SH-SY5Y (cell line): ENCODE data around the gene BTBD19.

Experiments
- GATA2 ChIP-seq: IDR thresholded peaks from 2 replicates; pipeline ENCODE4 v1.6.1; 2011; ENCODE audit warnings: mild to moderate bottlenecking, low read depth, low read length
- GATA3 ChIP-seq: IDR thresholded peaks from 2 replicates; pipeline ENCODE4 v1.6.1; 2011; ENCODE audit warnings: low read depth, mild to moderate bottlenecking, low read length, moderate library complexity

Gene BTBD19

DNA sequence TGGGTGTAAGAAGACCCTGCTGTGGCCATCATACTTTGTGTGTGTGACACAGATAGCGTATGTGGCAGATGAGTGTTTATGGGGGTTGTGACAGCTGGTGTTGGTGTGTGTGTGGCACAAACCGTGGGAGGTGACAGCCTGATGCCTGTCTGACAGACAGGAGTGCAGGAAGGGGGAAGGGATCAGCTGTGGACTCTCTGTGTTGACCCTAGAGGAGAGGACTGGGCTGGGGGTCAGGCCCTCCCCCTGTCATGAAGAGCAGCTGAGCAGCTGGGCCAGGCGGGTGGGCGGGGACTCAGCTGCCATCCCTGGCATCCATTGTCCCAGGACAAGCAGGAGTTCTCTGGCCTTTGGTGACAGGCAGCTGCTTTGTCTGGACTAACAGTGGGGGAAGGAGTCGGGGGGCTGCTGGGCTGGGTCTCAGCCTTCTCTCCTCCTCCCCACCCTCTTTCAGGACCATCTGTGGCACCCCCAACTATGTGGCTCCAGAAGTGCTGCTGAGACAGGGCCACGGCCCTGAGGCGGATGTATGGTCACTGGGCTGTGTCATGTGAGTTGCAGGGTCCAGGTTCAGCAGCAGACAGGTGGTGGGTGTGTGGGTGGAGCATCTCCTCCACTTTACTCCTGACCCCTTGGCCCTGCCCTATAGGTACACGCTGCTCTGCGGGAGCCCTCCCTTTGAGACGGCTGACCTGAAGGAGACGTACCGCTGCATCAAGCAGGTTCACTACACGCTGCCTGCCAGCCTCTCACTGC lies 5.8 kb upstream of the BTBD19 start:
- no peak for TF ChIP-seq GATA3
- no peak for TF ChIP-seq GATA2

- TF ChIP-seq GATA2 (no peak), GATA3 (no peak)
Measured at GRCh38 chr1:44803062-44803311, 5.3 kb upstream of the BTBD19 start.

DNA sequence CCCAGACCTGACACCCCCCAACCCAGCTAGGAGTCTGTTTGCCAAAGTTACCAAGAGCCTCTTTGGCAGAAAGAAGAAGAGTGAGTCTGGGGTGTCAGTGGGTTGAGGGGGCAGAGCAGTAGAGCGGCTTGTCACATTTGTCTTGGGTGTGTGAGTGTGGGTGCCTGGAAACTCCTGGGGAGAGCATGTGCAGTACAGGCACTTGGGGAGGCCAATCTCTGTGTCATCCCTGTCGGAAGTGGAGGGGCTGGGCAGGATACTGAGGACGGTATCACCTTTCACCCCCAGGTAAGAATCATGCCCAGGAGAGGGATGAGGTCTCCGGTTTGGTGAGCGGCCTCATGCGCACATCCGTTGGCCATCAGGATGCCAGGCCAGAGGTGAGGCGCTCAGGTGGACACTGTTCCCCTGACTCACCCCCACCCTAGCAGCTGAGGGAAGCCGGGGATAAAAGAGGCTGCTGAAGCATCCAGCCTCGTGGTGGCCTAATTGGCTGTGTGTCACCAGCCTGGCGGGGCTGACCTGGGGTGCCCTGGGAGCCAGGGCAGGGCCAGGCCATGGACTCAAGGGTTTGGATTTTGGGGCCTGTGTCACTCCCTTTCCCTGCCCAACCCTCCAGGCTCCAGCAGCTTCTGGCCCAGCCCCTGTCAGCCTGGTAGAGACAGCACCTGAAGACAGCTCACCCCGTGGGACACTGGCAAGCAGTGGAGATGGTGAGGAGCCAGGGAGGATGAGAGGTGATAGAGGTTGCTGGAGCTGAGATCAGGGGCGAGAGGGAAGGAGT lies 4.8 kb upstream of the BTBD19 start:
- TF ChIP-seq GATA2 (no peak), GATA3 (no peak)

DNA sequence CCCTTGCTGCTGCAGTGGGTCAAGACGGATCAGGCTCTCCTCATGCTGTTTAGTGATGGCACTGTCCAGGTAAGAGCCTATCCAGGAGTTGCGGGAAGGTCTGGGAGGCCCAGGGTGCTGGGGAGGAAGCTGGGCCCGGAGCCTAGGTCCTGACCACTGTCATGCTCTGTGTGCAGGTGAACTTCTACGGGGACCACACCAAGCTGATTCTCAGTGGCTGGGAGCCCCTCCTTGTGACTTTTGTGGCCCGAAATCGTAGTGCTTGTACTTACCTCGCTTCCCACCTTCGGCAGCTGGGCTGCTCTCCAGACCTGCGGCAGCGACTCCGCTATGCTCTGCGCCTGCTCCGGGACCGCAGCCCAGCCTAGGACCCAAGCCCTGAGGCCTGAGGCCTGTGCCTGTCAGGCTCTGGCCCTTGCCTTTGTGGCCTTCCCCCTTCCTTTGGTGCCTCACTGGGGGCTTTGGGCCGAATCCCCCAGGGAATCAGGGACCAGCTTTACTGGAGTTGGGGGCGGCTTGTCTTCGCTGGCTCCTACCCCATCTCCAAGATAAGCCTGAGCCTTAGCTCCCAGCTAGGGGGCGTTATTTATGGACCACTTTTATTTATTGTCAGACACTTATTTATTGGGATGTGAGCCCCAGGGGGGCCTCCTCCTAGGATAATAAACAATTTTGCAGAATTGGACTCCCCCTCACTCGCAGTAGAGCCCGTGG lies 2.9 kb upstream of the BTBD19 start:
- no peak for TF ChIP-seq GATA3
- TF ChIP-seq GATA2 = no peak

DNA sequence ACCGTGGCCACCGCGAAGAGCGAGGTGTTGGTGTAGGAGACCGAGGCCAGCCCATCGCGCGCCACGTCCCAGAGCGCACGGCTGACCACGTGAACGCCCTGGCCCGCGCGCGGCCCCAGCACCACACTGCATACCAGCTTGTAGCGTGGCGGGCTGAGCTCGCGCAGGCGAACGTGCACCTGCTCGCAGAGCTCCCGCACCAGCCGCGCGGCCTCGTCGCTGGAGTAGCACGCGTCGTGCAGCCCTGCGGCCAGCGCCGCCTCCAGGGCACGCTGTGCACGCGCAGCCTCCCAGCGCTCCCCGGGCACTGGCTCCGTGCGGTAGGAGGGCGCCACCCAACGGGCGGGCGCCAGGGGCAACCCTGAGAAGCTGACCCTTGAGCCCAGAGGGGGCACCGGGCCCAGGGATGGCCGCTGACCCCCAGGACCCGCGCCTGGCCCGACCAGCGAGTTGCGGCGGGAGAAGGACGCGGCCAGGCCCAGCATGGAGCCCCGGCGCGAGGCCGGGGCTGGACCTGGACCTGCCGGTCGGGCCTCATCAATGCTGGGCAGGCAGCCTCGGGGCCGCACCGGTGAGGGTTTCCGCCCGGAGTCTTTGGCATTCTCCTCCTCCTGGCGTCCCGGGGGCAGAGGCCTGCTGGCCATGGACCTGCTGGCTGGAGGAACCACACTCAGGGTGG lies 2.2 kb upstream of the BTBD19 start:
- TF ChIP-seq GATA3 (no peak), GATA2 (no peak)

DNA sequence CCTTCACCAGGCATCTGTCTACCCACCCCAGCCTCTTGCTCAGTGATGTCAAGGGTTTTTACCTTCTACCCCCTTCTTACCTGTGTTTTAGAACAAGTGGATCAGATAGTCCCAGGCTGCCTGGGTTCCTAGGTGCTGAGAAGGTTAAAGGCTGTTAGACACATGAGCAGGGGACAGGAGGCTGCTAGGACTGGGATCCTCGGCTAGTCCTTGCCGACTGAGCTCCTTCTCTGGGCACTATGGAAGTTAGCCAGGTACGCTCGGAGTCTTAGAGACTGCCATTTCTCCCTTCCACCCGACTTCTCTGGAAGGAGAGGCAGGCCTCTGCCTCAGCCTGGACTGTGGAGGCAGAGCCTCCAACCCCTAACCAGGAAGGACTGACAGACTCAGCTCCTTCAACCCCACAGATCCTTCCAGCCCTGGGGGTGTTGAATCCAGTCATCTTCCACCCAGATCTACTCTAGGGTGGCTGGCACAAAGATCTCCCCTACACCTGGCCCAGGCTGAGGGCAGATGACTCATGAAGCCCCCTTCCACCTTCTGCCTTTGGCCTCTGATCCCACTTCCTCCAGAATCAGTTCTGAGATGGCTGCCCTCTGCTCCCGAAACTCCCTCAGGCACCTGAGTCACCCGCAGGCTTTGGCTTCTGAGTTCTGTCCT lies 1.5 kb upstream of the BTBD19 start, which contains the start of gene DYNLT4:
Gene DYNLT4 (minus strand): TSS at position 648 of the 660 bp plus-strand sequence. CDS start 683 bp downstream, outside the sequence.
- TF ChIP-seq GATA3 = no peak
- TF ChIP-seq GATA2 = no peak

GRCh38 chr1:44807364-44808062 lies 810 bp upstream of the BTBD19 start:
- TF ChIP-seq GATA3 (no peak), GATA2 (no peak)

DNA sequence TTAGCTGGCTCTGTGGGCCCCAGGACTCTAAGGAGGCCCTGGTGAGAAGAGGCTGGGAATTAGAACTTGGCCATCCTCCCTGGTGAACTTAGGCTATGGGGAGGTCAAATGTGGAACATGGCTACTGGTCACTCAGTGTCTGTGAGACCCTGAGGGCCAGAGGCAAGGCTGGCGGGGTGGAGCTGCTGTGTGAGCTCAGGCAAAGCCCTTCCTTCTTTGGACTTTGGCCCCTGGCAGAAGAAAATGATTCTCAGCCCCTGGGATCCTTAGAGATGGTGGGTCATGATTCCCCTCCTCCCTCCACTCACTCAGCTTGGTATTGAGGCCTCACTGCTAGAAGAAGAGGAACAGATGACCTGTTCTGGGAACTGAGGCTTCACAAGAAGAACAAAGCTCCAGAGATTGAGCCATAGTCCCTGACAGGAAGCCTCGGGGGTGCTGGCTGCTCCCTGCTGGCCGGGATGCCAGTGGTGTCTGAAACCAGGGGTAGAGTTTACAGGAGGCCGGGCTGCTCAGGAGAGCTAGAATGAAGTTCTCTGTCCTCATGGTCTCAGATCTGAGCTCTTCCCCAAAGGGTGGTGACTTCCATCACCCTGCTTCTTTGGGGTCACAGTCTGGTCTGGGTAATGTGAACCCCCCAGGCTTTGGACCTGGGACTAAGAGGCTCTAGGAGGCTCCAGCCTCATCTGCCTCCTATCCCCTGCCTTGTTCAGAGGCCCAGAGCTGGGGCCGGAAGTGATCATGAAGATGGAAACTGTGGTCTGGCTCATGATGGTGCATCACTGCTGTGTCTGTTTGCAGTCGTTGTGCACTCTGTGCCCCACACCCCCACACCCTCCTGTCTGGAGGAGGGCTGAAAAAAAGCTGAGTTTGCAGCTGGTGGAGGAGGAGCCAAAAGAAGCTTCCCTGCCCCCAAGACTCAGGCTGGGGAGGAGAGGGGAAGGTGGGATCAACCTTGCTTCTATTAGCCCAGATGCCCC lies 905 bp downstream of the BTBD19 start:
- no peak for TF ChIP-seq GATA2
- TF ChIP-seq GATA3 = no peak

DNA sequence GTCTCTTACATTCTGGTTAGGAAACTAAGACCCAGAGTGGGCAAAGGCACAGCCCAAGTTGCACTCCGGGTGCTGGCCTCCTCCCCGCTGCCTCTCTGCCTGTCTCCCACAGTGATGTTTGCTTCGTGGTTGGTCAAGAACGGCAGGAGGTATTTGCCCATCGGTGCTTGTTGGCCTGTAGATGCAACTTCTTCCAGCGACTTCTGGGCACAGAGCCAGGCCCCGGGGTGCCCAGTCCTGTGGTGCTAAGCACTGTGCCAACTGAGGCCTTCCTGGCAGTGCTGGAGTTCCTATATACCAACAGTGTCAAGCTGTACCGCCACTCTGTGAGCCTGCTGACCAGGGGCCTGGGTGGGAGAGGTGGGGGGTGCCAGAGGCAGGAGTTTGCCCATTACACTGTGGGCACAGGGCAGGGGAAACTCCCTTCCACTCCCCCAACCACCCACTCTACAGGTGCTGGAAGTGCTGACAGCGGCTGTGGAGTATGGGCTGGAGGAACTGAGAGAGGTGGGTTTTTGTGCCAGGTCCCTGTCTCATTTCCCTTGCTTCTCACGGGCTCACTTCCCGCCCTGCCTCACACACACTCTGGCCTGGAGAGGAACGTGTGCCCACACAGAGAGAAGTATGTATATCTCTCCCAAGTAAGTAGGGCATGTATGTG lies 1.9 kb downstream of the BTBD19 start:
- no peak for TF ChIP-seq GATA3
- TF ChIP-seq GATA2 = no peak

DNA sequence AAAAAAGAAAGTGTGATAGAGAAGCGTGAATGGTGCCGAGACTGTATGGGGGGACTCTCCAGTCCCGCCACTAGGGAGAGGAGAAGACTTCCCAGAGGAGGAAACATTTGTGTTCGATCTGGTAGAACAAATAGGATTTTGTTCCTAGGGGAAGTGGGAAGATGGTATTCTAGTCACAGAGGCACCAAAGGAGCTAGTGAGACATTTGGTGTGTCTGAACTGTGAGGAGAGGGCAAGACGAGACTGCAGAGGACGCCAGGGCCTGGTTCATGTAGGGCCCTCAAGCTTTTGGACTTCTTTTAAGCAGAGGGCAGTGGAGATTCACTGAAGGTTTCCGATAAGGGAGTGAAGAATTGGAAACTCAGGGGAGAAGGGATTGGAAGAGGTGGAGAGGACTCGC lies 2.9 kb downstream of the BTBD19 start:
- TF ChIP-seq GATA2 = no peak
- TF ChIP-seq GATA3 = no peak

- TF ChIP-seq GATA3 (no peak), GATA2 (no peak)
Measured at GRCh38 chr1:44812822-44813543, 4.7 kb downstream of the BTBD19 start.

DNA sequence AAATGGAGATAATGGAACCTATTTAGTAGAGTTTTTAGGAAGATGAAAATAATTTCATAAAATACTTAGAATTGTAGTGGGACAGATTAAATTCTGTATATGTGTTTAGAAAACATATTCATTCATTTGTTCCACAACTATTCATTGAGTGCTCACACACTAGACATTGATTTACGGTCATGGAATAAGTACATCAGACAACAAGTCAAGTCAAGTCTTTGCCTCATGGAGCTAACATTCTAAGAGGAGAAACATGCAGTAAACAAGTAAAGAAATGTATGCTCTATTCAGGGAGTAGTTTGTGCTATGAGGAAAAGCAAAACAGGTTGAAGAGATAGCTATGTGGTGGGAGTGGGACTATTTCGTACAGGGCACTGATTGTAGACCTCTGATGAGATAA lies 9.0 kb downstream of the BTBD19 start:
- TF ChIP-seq GATA3 = no peak
- no peak for TF ChIP-seq GATA2
